IMR-90 (cell line): ENCODE results near the gene TMEM8B. TPM values are rescaled to one million over a fixed set of nuclear protein-coding genes. Genes with fewer than 3 reads are reported as not detected.

Experiments used
- ATAC-seq: fragments of 200-7000 bp; cut with Tn5 transposase; 2 replicates; pipeline ENCODE4 v1.9.1; 2020; ENCODE audit warnings: low read depth, mild to moderate bottlenecking, moderate library complexity
- BruUV-seq: library from RNA; stranded (reverse); fragments of 400-500 nt; replicated peaks from 2 replicates; lab custom pipeline; 2021; lab: Mats Ljungman, UMichigan
- CTCF ChIA-PET: fragments of 300-600 bp; formaldehyde crosslinking; extraction: SDS; loops from one replicate; lab custom pipeline; 2021; ENCODE audit warnings: antibody characterized with exemption; lab: Yijun Ruan, JAX
- POLR2A ChIA-PET: fragments of 300-600 bp; sonication (Branson Sonifier 250); formaldehyde crosslinking; loops from one replicate; lab custom pipeline; 2022; ENCODE audit warnings: antibody characterized with exemption; ENCODE audit not compliant: unreplicated experiment; lab: Charles Lee
- DNase-seq: peaks from one replicate; pipeline ENCODE4 v3.0.0; 2013
- H2AFZ ChIP-seq: replicated peaks from 2 replicates; pipeline ENCODE3; 2013; ENCODE audit warnings: low read length, mild to moderate bottlenecking; ENCODE audit not compliant: poor library complexity
- H2AK5ac ChIP-seq: 2 replicates; pipeline ENCODE4 v1.6.1; 2013; ENCODE audit warnings: low read depth, low read length, inconsistent platforms
- H2AK9ac ChIP-seq: replicated peaks from 2 replicates; pipeline ENCODE3; 2013; ENCODE audit warnings: mild to moderate bottlenecking, low read depth, low read length, moderate library complexity; ENCODE audit not compliant: poor library complexity
- H2BK120ac ChIP-seq: 2 replicates; pipeline ENCODE4 v1.6.1; 2013; ENCODE audit warnings: low read depth, low read length, inconsistent platforms
- H2BK15ac ChIP-seq: 3 replicates; pipeline ENCODE4 v1.6.1; 2013; ENCODE audit warnings: low read depth, low read length, inconsistent platforms
- H2BK20ac ChIP-seq: 2 replicates; pipeline ENCODE4 v1.6.1; 2013; ENCODE audit warnings: low read depth, mild to moderate bottlenecking, inconsistent platforms, low read length, moderate library complexity
- H2BK5ac ChIP-seq: 2 replicates; pipeline ENCODE4 v1.6.1; 2013; ENCODE audit warnings: mild to moderate bottlenecking, low read depth, low read length, inconsistent platforms; ENCODE audit not compliant: poor library complexity, severe bottlenecking
- H3K14ac ChIP-seq: replicated peaks from 2 replicates; pipeline ENCODE4 v1.6.1; 2013; ENCODE audit warnings: low read depth, low read length, inconsistent platforms
- H3K18ac ChIP-seq: 2 replicates; pipeline ENCODE4 v1.6.1; 2013; ENCODE audit warnings: low read depth, low read length, control low read depth
- H3K23ac ChIP-seq: 2 replicates; pipeline ENCODE4 v1.6.1; 2013; ENCODE audit warnings: low read depth, low read length, inconsistent platforms
- H3K27ac ChIP-seq: 2 replicates; pipeline ENCODE4 v1.5.1; 2013; ENCODE audit warnings: mild to moderate bottlenecking, control low read depth, low read length; ENCODE audit not compliant: insufficient read depth
- H3K27me3 ChIP-seq: 2 replicates; pipeline ENCODE4 v1.6.1; 2013; ENCODE audit warnings: low read length; ENCODE audit not compliant: control insufficient read depth, insufficient read depth
- H3K36me3 ChIP-seq: 2 replicates; pipeline ENCODE4 v1.6.1; 2013; ENCODE audit warnings: low read length, mixed read lengths; ENCODE audit not compliant: control insufficient read depth, insufficient read depth
- H3K4ac ChIP-seq: 2 replicates; pipeline ENCODE4 v1.6.1; 2013; ENCODE audit warnings: low read depth, low read length, inconsistent platforms
- H3K4me1 ChIP-seq: 2 replicates; pipeline ENCODE4 v1.6.1; 2013; ENCODE audit warnings: low read length, mixed read lengths; ENCODE audit not compliant: control insufficient read depth, insufficient read depth
- H3K4me2 ChIP-seq: 2 replicates; pipeline ENCODE4 v1.6.1; 2013; ENCODE audit warnings: low read depth, mild to moderate bottlenecking, control low read depth, low read length, moderate library complexity
- H3K4me3 ChIP-seq: 2 replicates; pipeline ENCODE4 v1.5.1; 2013; ENCODE audit warnings: low read depth, mild to moderate bottlenecking, control low read depth, low read length, moderate library complexity; ENCODE audit not compliant: insufficient read depth
- H3K56ac ChIP-seq: 2 replicates; pipeline ENCODE4 v1.6.1; 2013; ENCODE audit warnings: low read length, inconsistent platforms; ENCODE audit not compliant: insufficient read depth; ENCODE audit errors: extremely low read depth
- H3K79me1 ChIP-seq, 2 experiments: 2 replicates each; pipeline ENCODE4 v1.6.1; 2013; ENCODE audit warnings: low read length in 2 of 2, inconsistent platforms in 1 of 2, low read depth in 1 of 2
- H3K9ac ChIP-seq: 2 replicates; pipeline ENCODE4 v1.6.1; 2013; ENCODE audit warnings: low read depth, low read length, control low read depth
- H3K9me1 ChIP-seq: 2 replicates; pipeline ENCODE4 v1.6.1; 2013; ENCODE audit warnings: low read length, inconsistent platforms; ENCODE audit not compliant: insufficient read depth
- H3K9me3 ChIP-seq: 2 replicates; pipeline ENCODE4 v1.6.1; 2013; ENCODE audit warnings: low read length; ENCODE audit not compliant: control insufficient read depth, insufficient read depth
- H4K20me1 ChIP-seq: 2 replicates; pipeline ENCODE4 v1.6.1; 2013; ENCODE audit warnings: low read length, inconsistent platforms; ENCODE audit not compliant: insufficient read depth
- H4K5ac ChIP-seq: 2 replicates; pipeline ENCODE4 v1.6.1; 2013; ENCODE audit warnings: mild to moderate bottlenecking, low read depth, low read length, control low read depth
- H4K8ac ChIP-seq, 2 experiments: 2 replicates each; pipeline ENCODE4 v1.6.1; 2013; ENCODE audit warnings: low read depth in 2 of 2, low read length in 2 of 2, control low read depth in 1 of 2, inconsistent platforms in 1 of 2
- H4K91ac ChIP-seq: 2 replicates; pipeline ENCODE4 v1.6.1; 2013; ENCODE audit warnings: low read depth, low read length, inconsistent platforms; ENCODE audit not compliant: insufficient read depth
- CEBPB ChIP-seq: IDR thresholded peaks from 2 replicates; pipeline ENCODE4 v1.6.1; 2012; ENCODE audit warnings: low read depth, low read length, improper control_type of control experiment
- FOS ChIP-seq: fragments of 150-350 bp; IDR thresholded peaks from 2 replicates; pipeline ENCODE4 v1.6.1; 2016; ENCODE audit warnings: low read depth, low read length
- MAFK ChIP-seq: IDR thresholded peaks from 2 replicates; pipeline ENCODE4 v1.6.1; 2012; ENCODE audit warnings: low read depth, low read length, improper control_type of control experiment
- MAZ ChIP-seq: IDR thresholded peaks from 2 replicates; pipeline ENCODE4 v1.6.1; 2012; ENCODE audit warnings: low read depth, mild to moderate bottlenecking, low read length, improper control_type of control experiment, moderate library complexity, borderline replicate concordance
- MXI1 ChIP-seq: IDR thresholded peaks from 2 replicates; pipeline ENCODE4 v1.6.1; 2012; ENCODE audit warnings: low read depth, mild to moderate bottlenecking, low read length, moderate library complexity, borderline replicate concordance
- POLR2A ChIP-seq: IDR thresholded peaks from 2 replicates; pipeline ENCODE4 v1.6.1; 2012; ENCODE audit warnings: mild to moderate bottlenecking, low read depth, low read length
- RAD21 ChIP-seq: IDR thresholded peaks from 2 replicates; pipeline ENCODE4 v1.6.1; 2012; ENCODE audit warnings: low read length, improper control_type of control experiment
- RCOR1 ChIP-seq: IDR thresholded peaks from 2 replicates; pipeline ENCODE4 v1.6.1; 2012; ENCODE audit warnings: mild to moderate bottlenecking, low read length, improper control_type of control experiment; ENCODE audit not compliant: insufficient replicate concordance
- RFX5 ChIP-seq: IDR thresholded peaks from 2 replicates; pipeline ENCODE4 v1.8.0; 2012; ENCODE audit warnings: low read depth, mild to moderate bottlenecking, low read length, moderate library complexity
- USF2 ChIP-seq: fragments of 150-350 bp; IDR thresholded peaks from 2 replicates; pipeline ENCODE4 v1.6.1; 2017; ENCODE audit warnings: mild to moderate bottlenecking, antibody characterized with exemption, low read length, low read depth
- WGBS, 2 experiments: methylation state at CpG; one replicate each; pipeline versions ENCODE4 v1.1.5 to v1.1.7; 2013; ENCODE audit warnings: missing lambda C conversion rate in 2 of 2; ENCODE audit not compliant: insufficient read length in 1 of 2; ENCODE audit errors: extremely low coverage in 2 of 2; 5-methylcytosine and 5-hydroxymethylcytosine counted together
- dilution Hi-C: fragments of 300-500 bp; cut with HindIII; formaldehyde crosslinking; loops from one replicate; pipeline ENCODE4 v1.14.3; 2018; ENCODE audit warnings: low sequenced_read_pairs; ENCODE audit not compliant: unreplicated experiment
- in situ Hi-C: fragments of 300-500 bp; cut with MboI; formaldehyde crosslinking; loops from 3 replicates; pipeline ENCODE4 v1.14.3; 2019; ENCODE audit warnings: low sequenced_read_pairs, inconsistent platforms, mixed read lengths
- intact Hi-C: fragments of 100-400 bp; cut with micrococcal nuclease; formaldehyde crosslinking; loops from 2 replicates; pipeline ENCODE4 v1.10.0; 2022
- polyA plus RNA-seq, 3 experiments: library from polyadenylated mRNA; depleted of rRNA; stranded (reverse); fragments of >200 nt; gene quantifications; 2 replicates each; pipeline ENCODE4 v1.2.3, GENCODE V29; 2012; ENCODE audit warnings: low replicate concordance in 1 of 3
- total RNA-seq: library from RNA; depleted of rRNA; stranded (reverse); fragments of >200 nt; gene quantifications from 2 replicates; pipeline ENCODE4 v1.2.3, GENCODE V29; 2012

Gene TMEM8B
- total and polyA plus RNA-seq, 2 of the 4 experiments (the other 2 are of a cell fraction) = 0.72 to 8.3 TPM

- no peaks in the 10 kb centered on the region for H3K9me3 ChIP-seq
- H2AK5ac ChIP-seq = peak overlapping the region; percentile 9; the same call in 1 of the 2 replicates
- H3K27me3 ChIP-seq = no peaks in the 10 kb centered on the region
- H2AFZ ChIP-seq = peak overlapping the region; percentile 47
- peak; percentile 92 for ATAC-seq
- H3K4me2 ChIP-seq = peak overlapping the region; percentile 47; the same call in 1 of the 2 replicates
- H3K56ac ChIP-seq = no peak overlapping the region
- H4K91ac ChIP-seq = no peak overlapping the region
- POLR2A ChIA-PET = interaction anchor here (0.6 kb wide), 1 partner anchor 177 kb away, joined by 3 read pairs; no protein-coding TSS in a partner anchor
- H2BK20ac ChIP-seq = no peak overlapping the region
- H3K4me1 ChIP-seq = peaks cover 20% of the 10 kb centered on the region
- dilution Hi-C loops (no loop called here), intact Hi-C loops (no loop called here), in situ Hi-C loops (no loop called here)
- CTCF ChIA-PET = interaction anchor here (0.7 kb wide), 1 partner anchor 10 kb away, joined by 3 read pairs; no protein-coding TSS in a partner anchor
- peaks cover 18% of the 10 kb centered on the region for H3K9me1 ChIP-seq
- H3K23ac ChIP-seq = peak overlapping the region; percentile 9; the same call in 1 of the 2 replicates
- no peak overlapping the region; the same call in 1 of the 2 replicates for H3K14ac ChIP-seq
- no TSS peak for BruUV-seq
- H4K20me1 ChIP-seq = peaks cover 9% of the 10 kb centered on the region; the same call in 1 of the 2 replicates
- no peak overlapping the region for H2AK9ac ChIP-seq
- peak overlapping the region; percentile 11; the same call in 1 of the 2 replicates for H3K18ac ChIP-seq
- DNase-seq = peak; percentile 98
- no peak for TF ChIP-seq USF2
- no peak for TF ChIP-seq RAD21
- TF ChIP-seq POLR2A = no peak
- TF ChIP-seq MAZ = 0 out of 2 replicates have a peak, but pooled peaks have one; percentile 27
- TF ChIP-seq RFX5 = no peak
- TF ChIP-seq CEBPB = no peak; the same call in 1 of the 2 replicates
- TF ChIP-seq MXI1 = 0 out of 2 replicates have a peak, but pooled peaks have one; percentile 46
- TF ChIP-seq MAFK = no peak
- TF ChIP-seq FOS = peak; percentile 46; the same call in 1 of the 2 replicates
- peak; percentile 45 for TF ChIP-seq RCOR1
- 0 out of 2 replicates have a peak overlapping the region, but pooled peaks have one; percentile 4 for H2BK120ac ChIP-seq
- peaks cover 4 to 6% of the 10 kb centered on the region in 2 experiments; a peak in 1 of 4 replicates for H3K79me1 ChIP-seq
- no peak overlapping the region for H4K5ac ChIP-seq
- peak overlapping the region in 1 of 2 experiments; percentile 4; a peak in 2 of 4 replicates for H4K8ac ChIP-seq
- H2BK5ac ChIP-seq = peak overlapping the region; percentile 72
- H3K36me3 ChIP-seq = peaks cover 10% of the 10 kb centered on the region
- WGBS, 2 experiments = no CpG with 5 or more reads among the region's 4 CpGs
- peak overlapping the region; percentile 32; the same call in 1 of the 2 replicates for H3K27ac ChIP-seq
- H2BK15ac ChIP-seq = no peak overlapping the region
- no peak overlapping the region for H3K4me3 ChIP-seq
- no peak overlapping the region; the same call in 1 of the 2 replicates for H3K4ac ChIP-seq
- peak overlapping the region; percentile 13; the same call in 1 of the 2 replicates for H3K9ac ChIP-seq
These were observed 19.0 kb downstream of the TMEM8B start for GRCh38 chr9:35847792-35848572.
